GM12878 (cell line): ENCODE measurements around the gene C20orf96. TPM values are rescaled to one million over a fixed set of nuclear protein-coding genes. Genes with fewer than 3 reads are reported as not detected.
A peak's percentile ranks its signal among the peaks of the same experiment; 100 is the strongest.

Experiments used
- BACH1 ChIP-seq: fragments of 450-650 bp; IDR thresholded peaks from 2 replicates; pipeline ENCODE4 v1.6.1; 2017; ENCODE audit warnings: mild to moderate bottlenecking, borderline replicate concordance
- BHLHE40 ChIP-seq, 2 experiments: fragments of 450-650 bp in 1 of 2; IDR thresholded peaks; 2 replicates each; pipeline ENCODE4 v1.6.1; 2011 to 2017; ENCODE audit warnings: low read depth in 2 of 2, borderline replicate concordance in 1 of 2, improper control_type of control experiment in 1 of 2, low read length in 1 of 2, mild to moderate bottlenecking in 1 of 2
- CUX1 ChIP-seq: IDR thresholded peaks from 2 replicates; pipeline ENCODE4 v1.6.1; 2012; ENCODE audit warnings: improper control_type of control experiment, low read depth, low read length; ENCODE audit not compliant: insufficient replicate concordance
- HDGF ChIP-seq: fragments of 450-650 bp; IDR thresholded peaks from 2 replicates; pipeline ENCODE4 v1.6.1; 2016; ENCODE audit warnings: antibody characterized with exemption
- IKZF1 ChIP-seq: fragments of 450-650 bp; conservative IDR thresholded peaks from 2 replicates; pipeline ENCODE4 v1.6.1; 2017; ENCODE audit warnings: antibody characterized with exemption, mild to moderate bottlenecking
- RBBP5 ChIP-seq: fragments of 200-600 bp; sonication (generic); conservative IDR thresholded peaks from 2 replicates; pipeline ENCODE4 v1.6.1; 2016
- RCOR1 ChIP-seq: conservative IDR thresholded peaks from 2 replicates; pipeline ENCODE4 v1.6.1; 2012; ENCODE audit warnings: low read depth, low read length, improper control_type of control experiment
- SREBF1 ChIP-seq: IDR thresholded peaks from 2 replicates; pipeline ENCODE4 v1.6.1; 2012; ENCODE audit warnings: mild to moderate bottlenecking, low read length
- ZBED1 ChIP-seq: IDR thresholded peaks from 2 replicates; pipeline ENCODE4 v1.6.1; 2016; ENCODE audit warnings: borderline replicate concordance
- ZBTB33 ChIP-seq: fragments of 450-650 bp; IDR thresholded peaks from 2 replicates; pipeline ENCODE4 v1.6.1; 2017; ENCODE audit warnings: mild to moderate bottlenecking
- polyA plus RNA-seq, 11 experiments: library from polyadenylated mRNA; depleted of rRNA in 4 of 11; unstranded in 6 of 11; stranded (reverse) in 5 of 11; fragments of >200 nt; fragmentation: Nextera tagmentation in 4 of 11; fragmentation: Illumina TruSeq in 1 of 11; extraction: Ambion mirVana in 4 of 11; extraction: Trizol in 1 of 11; gene quantifications; 1 replicate in 1 of 11; 2 replicates in 10 of 11; pipeline versions ENCODE4 v1.2.1 to v1.2.3, GENCODE V29; 2011 to 2016; ENCODE audit warnings: inconsistent platforms in 2 of 11, missing spikeins in 2 of 11, low read depth in 1 of 11
- total RNA-seq, 4 experiments: library from RNA; depleted of rRNA in 3 of 4; stranded (reverse); fragments of >200 nt in 3 of 4; fragmentation: Illumina TruSeq in 1 of 4; extraction: Trizol in 1 of 4; gene quantifications; 2 replicates each; pipeline versions ENCODE4 v1.2.1 to v1.2.3, GENCODE V29; 2013 to 2021
- TF ChIP-seq, protein P1 (sequence below), 3 experiments: IDR thresholded peaks in 2 of 3; conservative IDR thresholded peaks in 1 of 3; 2 replicates each; pipeline ENCODE4 v1.5.1; 2011; ENCODE audit warnings: low read depth in 3 of 3, low read length in 3 of 3, mild to moderate bottlenecking in 3 of 3, control low read depth in 2 of 3, moderate library complexity in 2 of 3, inconsistent platforms in 1 of 3, mixed read lengths in 1 of 3; ENCODE audit not compliant: control insufficient read depth in 2 of 3, insufficient read depth in 1 of 3; ENCODE audit errors: extremely low read depth in 1 of 3
- TF ChIP-seq, protein P2 (sequence below): fragments of 450-650 bp; formaldehyde crosslinking; IDR thresholded peaks from 2 replicates; pipeline ENCODE4 v1.4.0; 2022; ENCODE audit warnings: mild to moderate bottlenecking, moderate library complexity
- TF ChIP-seq, protein P3 (sequence below): fragments of 450-650 bp; IDR thresholded peaks from 2 replicates; pipeline ENCODE4 v1.6.1; 2017; ENCODE audit warnings: antibody characterized with exemption, mild to moderate bottlenecking, moderate library complexity

Gene C20orf96
- total and polyA plus RNA-seq, 10 of the 15 experiments (the other 5 are each of a cell fraction or from before 2014, with no cell fraction given): 1.4 to 8.6 (median 5.9) TPM

DNA sequence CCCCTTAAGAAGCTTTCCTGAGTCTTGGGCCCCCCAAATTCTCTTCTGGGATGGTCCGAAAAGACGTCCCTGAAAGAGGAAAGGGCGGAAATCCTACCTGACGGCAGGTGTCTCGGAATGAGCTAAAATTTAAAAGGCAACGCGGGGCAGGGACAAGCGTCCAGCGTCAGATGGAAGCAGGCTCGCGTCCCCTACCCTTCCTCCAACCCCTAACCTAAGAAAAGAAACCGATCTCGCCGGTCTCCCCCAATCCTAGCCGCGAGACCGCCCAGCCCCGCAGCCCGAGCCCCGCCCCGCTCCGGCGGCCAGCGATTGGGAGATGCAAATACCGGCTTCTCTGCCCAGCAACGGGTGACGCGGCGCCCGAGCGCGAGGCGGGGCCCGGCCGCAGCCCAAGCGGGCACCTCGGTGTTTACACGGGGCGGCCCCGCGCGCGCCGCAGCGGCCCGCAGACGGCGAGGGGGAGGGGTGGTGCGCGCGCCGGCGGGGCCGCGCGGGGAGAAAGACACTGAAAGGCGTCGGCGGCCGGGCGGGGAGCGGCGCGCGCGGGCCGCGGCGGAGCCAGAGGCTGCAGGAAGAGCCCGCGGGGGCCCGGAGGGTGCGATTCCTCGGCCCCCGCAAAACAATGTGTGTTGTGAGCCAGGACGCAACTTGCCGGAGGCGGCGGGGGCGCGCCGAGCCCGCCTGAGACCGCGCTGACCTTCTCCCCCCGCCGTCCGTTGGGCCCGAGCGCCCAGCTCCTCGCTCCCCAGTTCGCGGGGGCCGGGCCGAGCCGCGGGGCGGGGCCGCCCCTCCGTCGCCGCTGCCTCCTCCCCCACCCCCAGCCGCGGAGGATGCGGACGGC lies 34.7 kb upstream of the C20orf96 start, which contains the start of gene SOX12 (continued):
- TF ChIP-seq BHLHE40 (IDR thresholded peaks at IDR 0.05; ENCODE audit: borderline replicate concordance in 1 of 2, low read depth in 2 of 2, low read length in 1 of 2): peak; percentile 80 to 85
- no peak for TF ChIP-seq HDGF
- TF ChIP-seq, protein P1, sequence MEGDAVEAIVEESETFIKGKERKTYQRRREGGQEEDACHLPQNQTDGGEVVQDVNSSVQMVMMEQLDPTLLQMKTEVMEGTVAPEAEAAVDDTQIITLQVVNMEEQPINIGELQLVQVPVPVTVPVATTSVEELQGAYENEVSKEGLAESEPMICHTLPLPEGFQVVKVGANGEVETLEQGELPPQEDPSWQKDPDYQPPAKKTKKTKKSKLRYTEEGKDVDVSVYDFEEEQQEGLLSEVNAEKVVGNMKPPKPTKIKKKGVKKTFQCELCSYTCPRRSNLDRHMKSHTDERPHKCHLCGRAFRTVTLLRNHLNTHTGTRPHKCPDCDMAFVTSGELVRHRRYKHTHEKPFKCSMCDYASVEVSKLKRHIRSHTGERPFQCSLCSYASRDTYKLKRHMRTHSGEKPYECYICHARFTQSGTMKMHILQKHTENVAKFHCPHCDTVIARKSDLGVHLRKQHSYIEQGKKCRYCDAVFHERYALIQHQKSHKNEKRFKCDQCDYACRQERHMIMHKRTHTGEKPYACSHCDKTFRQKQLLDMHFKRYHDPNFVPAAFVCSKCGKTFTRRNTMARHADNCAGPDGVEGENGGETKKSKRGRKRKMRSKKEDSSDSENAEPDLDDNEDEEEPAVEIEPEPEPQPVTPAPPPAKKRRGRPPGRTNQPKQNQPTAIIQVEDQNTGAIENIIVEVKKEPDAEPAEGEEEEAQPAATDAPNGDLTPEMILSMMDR (IDR thresholded peaks at IDR 0.05 in 2 of 3, conservative IDR thresholded peaks at IDR 0.05 in 1 of 3; ENCODE audit: control insufficient read depth in 2 of 3, extremely low read depth in 1 of 3, insufficient read depth in 1 of 3, low read depth in 3 of 3, low read length in 3 of 3): no peak
- no peak for TF ChIP-seq ZBED1
- TF ChIP-seq, protein P2, sequence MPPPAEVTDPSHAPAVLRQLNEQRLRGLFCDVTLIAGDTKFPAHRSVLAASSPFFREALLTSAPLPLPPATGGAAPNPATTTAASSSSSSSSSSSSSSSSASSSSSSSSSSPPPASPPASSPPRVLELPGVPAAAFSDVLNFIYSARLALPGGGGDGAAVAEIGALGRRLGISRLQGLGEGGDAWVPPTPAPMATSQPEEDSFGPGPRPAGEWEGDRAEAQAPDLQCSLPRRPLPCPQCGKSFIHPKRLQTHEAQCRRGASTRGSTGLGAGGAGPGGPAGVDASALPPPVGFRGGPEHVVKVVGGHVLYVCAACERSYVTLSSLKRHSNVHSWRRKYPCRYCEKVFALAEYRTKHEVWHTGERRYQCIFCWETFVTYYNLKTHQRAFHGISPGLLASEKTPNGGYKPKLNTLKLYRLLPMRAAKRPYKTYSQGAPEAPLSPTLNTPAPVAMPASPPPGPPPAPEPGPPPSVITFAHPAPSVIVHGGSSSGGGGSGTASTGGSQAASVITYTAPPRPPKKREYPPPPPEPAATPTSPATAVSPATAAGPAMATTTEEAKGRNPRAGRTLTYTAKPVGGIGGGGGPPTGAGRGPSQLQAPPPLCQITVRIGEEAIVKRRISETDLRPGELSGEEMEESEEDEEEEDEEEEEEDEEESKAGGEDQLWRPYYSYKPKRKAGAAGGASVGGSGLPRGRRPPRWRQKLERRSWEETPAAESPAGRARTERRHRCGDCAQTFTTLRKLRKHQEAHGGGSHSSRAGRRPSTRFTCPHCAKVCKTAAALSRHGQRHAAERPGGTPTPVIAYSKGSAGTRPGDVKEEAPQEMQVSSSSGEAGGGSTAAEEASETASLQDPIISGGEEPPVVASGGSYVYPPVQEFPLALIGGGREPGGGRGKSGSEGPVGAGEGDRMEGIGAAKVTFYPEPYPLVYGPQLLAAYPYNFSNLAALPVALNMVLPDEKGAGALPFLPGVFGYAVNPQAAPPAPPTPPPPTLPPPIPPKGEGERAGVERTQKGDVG (CRISPR knock-in tag): no peak
- TF ChIP-seq RCOR1: no peak
- TF ChIP-seq, protein P3, sequence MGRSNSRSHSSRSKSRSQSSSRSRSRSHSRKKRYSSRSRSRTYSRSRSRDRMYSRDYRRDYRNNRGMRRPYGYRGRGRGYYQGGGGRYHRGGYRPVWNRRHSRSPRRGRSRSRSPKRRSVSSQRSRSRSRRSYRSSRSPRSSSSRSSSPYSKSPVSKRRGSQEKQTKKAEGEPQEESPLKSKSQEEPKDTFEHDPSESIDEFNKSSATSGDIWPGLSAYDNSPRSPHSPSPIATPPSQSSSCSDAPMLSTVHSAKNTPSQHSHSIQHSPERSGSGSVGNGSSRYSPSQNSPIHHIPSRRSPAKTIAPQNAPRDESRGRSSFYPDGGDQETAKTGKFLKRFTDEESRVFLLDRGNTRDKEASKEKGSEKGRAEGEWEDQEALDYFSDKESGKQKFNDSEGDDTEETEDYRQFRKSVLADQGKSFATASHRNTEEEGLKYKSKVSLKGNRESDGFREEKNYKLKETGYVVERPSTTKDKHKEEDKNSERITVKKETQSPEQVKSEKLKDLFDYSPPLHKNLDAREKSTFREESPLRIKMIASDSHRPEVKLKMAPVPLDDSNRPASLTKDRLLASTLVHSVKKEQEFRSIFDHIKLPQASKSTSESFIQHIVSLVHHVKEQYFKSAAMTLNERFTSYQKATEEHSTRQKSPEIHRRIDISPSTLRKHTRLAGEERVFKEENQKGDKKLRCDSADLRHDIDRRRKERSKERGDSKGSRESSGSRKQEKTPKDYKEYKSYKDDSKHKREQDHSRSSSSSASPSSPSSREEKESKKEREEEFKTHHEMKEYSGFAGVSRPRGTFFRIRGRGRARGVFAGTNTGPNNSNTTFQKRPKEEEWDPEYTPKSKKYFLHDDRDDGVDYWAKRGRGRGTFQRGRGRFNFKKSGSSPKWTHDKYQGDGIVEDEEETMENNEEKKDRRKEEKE: no peak
- no peak for TF ChIP-seq BACH1
- TF ChIP-seq CUX1: no peak
- peak; percentile 97 for TF ChIP-seq IKZF1
- TF ChIP-seq RBBP5: no peak
- no peak for TF ChIP-seq ZBTB33
- TF ChIP-seq SREBF1: no peak
